ENCODE results near the gene VIPR2.

- no peak for TF ChIP-seq RAD21 (conservative IDR thresholded peaks at IDR 0.05)
- no peak for TF ChIP-seq CTCF (IDR thresholded peaks at IDR 0.05; ENCODE audit: poor library complexity, severe bottlenecking)
- TF ChIP-seq EZH2 (IDR thresholded peaks at IDR 0.05; ENCODE audit: borderline replicate concordance, insufficient read depth, low read length, poor library complexity, severe bottlenecking), result no peak
- TF ChIP-seq SMC3 (conservative IDR thresholded peaks at IDR 0.05; ENCODE audit: poor library complexity), result no peak
- no peak for TF ChIP-seq EP300 (conservative IDR thresholded peaks at IDR 0.05; ENCODE audit: poor library complexity, severe bottlenecking)
- no peak for TF ChIP-seq TAF1 (IDR thresholded peaks at IDR 0.05; ENCODE audit: low read depth)
Measured at GRCh38 chr7:159145490-159145855, 806 bp upstream of the VIPR2 start.

Measured in neural cell (in vitro differentiated cells).